ENCODE measurements around the gene DDX17.

GRCh38 chr22:38484244-38484643, 21.9 kb downstream of the DDX17 start:
- no peak for TF ChIP-seq CTCF (conservative IDR thresholded peaks at IDR 0.05 in 1 of 2, IDR thresholded peaks at IDR 0.05 in 1 of 2; ENCODE audit: low read depth in 1 of 2, low read length in 2 of 2)
- no peak for TF ChIP-seq EZH2 (IDR thresholded peaks at IDR 0.05; ENCODE audit: low read length, missing control alignments)
